Hepatocyte (in vitro differentiated cells): ENCODE data around the gene NPR3.

Experiments used
- CTCF ChIP-seq: fragments of 200-600 bp; sonication (generic); IDR thresholded peaks from 2 replicates; pipeline ENCODE4 v1.5.1; 2016; ENCODE audit warnings: antibody characterized with exemption, mild to moderate bottlenecking; ENCODE audit not compliant: poor library complexity
- EZH2 ChIP-seq: fragments of 200-600 bp; sonication (generic); IDR thresholded peaks from 2 replicates; pipeline ENCODE4 v1.6.1; 2016; ENCODE audit warnings: antibody characterized with exemption, mild to moderate bottlenecking, borderline replicate concordance
- EZH2phosphoT487 ChIP-seq: fragments of 200-600 bp; sonication (generic); IDR thresholded peaks from one replicate; pipeline ENCODE4 v1.6.1; 2018; ENCODE audit warnings: antibody characterized with exemption, mild to moderate bottlenecking, low read depth, moderate library complexity; ENCODE audit not compliant: unreplicated experiment, severe bottlenecking

- TF ChIP-seq CTCF = no peak
- TF ChIP-seq EZH2 = no peak
- no peak for TF ChIP-seq EZH2phosphoT487
Measured at GRCh38 chr5:32779754-32780415, 68.8 kb downstream of the NPR3 start.
